ENCODE measurements around the gene KCNQ5. TPM values are rescaled to one million over a fixed set of nuclear protein-coding genes. Genes with fewer than 3 reads are reported as not detected.
A peak's percentile ranks its signal among the peaks of the same experiment; 100 is the strongest.
"Not testable (repeated sequence)": the region's sequence is repeated elsewhere in the genome, so short reads cannot be mapped to it uniquely, and the experiment has no call there.

KCNQ5 gene
- total RNA-seq (2012; rRNA removed): 2.3 and 3.3 TPM in 2 replicates

GRCh38 chr6:72621291-72622093, at the start of gene KCNQ5:
Gene KCNQ5, plus strand, starts transcription at chr6:72622064.
- Histone ChIP-seq H3K4me2 (ENCODE audit: low read length) (peak within 1 kb of the TSS; percentile 99), H3K4me3 (ENCODE audit: low read length) (peak within 1 kb of the TSS; percentile 90), H3K36me3 (ENCODE audit: insufficient read depth, low read length) (no peaks in the 10 kb centered on the region), H3K9me3 (replicated peaks; ENCODE audit: low read length) (no peaks in the 10 kb centered on the region), H3K27me3 (ENCODE audit: control insufficient read depth, insufficient read depth, low read length) (no peaks in the 10 kb centered on the region), H3K4me1 (ENCODE audit: control insufficient read depth, insufficient read depth, low read length) (peaks cover 24% of the 10 kb centered on the region), H3K9ac (ENCODE audit: low read depth, low read length) (peak within 1 kb of the TSS; percentile 84)

DNA sequence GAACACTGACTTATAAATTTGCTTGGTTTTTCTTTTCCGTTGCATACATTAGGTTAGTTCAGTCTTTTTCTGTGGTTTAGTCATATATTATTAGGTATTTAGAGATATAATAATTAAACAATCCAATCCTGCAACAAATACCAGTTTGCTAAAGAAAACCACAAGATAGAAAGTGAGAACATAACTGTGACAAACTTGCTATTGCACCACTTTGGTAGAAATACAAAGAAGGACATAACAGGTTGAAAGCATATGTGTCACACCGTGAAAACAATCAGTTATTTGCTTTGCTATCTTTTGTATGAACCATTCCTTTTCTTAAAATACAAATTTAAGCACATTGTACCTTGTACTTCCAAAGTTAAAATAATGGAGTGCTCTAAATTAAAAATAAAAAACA, 42.0 kb upstream of the KCNQ5 start:
- Histone ChIP-seq H3K9ac (ENCODE audit: low read depth, low read length) (peak overlapping the region; percentile 12), H3K4me3 (ENCODE audit: low read length) (no peak overlapping the region), H3K4me1 (ENCODE audit: control insufficient read depth, insufficient read depth, low read length) (peaks cover 9% of the 10 kb centered on the region), H3K27me3 (ENCODE audit: control insufficient read depth, insufficient read depth, low read length) (no peaks in the 10 kb centered on the region), H3K36me3 (ENCODE audit: insufficient read depth, low read length) (no peaks in the 10 kb centered on the region), H3K4me2 (ENCODE audit: low read length) (peak overlapping the region; percentile 27), H3K9me3 (replicated peaks; ENCODE audit: low read length) (no peaks in the 10 kb centered on the region)

DNA sequence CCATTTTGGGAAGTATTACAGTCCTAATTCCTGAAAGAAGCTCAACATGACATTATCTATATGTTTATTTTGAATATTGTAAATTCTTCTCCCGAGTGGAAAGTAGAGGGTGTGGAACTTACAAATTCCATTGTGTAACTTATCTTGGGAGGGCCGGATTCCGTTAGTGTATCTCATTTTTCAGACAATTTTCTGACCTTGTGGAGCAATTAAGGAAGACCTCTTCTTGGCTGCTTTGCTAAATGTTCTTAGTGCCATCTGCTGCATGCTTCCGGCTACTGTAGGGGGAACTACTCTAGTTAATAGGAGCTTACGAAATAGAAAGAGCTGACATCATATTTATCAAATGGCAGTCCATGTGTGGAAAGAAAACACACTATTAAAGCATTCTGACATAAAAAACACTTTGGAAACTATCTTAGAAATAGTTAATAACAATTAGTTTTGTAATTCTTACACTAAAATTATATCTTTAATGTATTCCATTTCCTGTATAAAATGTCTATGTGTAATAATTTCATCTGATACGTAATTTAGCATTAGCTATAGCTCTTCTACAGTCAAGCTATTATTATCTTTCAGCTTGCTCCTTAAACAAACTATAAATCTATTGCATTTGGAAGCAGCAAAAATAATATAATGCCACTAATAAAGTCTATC, 41.5 kb upstream of the KCNQ5 start:
- H3K9ac ChIP-seq (ENCODE audit: low read depth, low read length): peak overlapping the region; percentile 12
- H3K4me3 ChIP-seq (ENCODE audit: low read length): no peak overlapping the region
- H3K4me1 ChIP-seq (ENCODE audit: control insufficient read depth, insufficient read depth, low read length): peaks cover 9% of the 10 kb centered on the region
- no peaks in the 10 kb centered on the region for H3K27me3 ChIP-seq (ENCODE audit: control insufficient read depth, insufficient read depth, low read length)
- no peaks in the 10 kb centered on the region for H3K9me3 ChIP-seq (replicated peaks; ENCODE audit: low read length)
- H3K36me3 ChIP-seq (ENCODE audit: insufficient read depth, low read length): no peaks in the 10 kb centered on the region
- peak overlapping the region; percentile 27 for H3K4me2 ChIP-seq (ENCODE audit: low read length)

DNA sequence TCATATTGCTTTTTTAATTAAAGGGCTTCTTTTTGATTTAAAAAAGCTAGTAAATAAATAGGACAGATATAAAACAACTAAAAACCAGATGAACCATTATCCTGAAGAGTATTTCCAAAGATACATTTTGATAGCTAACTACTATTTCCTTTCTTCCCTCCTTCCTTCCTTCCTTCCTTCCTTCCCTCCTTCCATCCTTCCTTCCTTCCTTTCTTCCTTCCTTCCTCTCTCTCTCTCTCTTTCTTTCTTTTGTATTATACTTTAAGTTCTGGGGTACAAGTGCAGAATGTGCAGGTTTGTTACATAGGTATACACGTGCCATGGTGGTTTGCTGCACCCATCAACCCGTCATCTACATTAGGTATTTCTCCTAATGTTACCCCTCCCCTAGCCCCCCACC, 40.9 kb upstream of the KCNQ5 start:
- not testable (repeated sequence) for H3K36me3 ChIP-seq (ENCODE audit: insufficient read depth, low read length); H3K4me1 ChIP-seq (ENCODE audit: control insufficient read depth, insufficient read depth, low read length); H3K9ac ChIP-seq (ENCODE audit: low read depth, low read length); H3K4me3 ChIP-seq (ENCODE audit: low read length); H3K9me3 ChIP-seq (replicated peaks; ENCODE audit: low read length); H3K4me2 ChIP-seq (ENCODE audit: low read length); H3K27me3 ChIP-seq (ENCODE audit: control insufficient read depth, insufficient read depth, low read length)

DNA sequence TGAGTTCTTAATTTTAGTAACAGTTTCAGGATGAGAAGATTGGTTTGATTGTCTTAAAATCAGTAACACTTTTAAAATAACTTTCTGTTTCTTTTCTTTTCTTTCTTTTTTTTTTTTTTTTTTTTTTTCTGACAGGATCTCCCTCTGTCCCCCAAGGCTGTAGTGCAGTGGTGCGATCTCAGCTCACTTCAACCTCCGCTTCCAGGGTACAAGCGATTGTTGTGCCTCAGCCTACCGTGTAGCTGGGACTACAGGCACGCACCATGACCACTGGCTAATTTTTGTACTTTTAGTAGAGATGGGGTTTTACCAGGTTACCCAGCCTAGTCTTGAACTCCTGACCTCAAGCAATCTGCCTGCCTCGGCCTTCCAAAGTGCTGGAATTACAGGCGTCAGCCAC, 33.7 kb upstream of the KCNQ5 start:
- no peaks in the 10 kb centered on the region for H3K4me1 ChIP-seq (ENCODE audit: control insufficient read depth, insufficient read depth, low read length)
- no peaks in the 10 kb centered on the region for H3K27me3 ChIP-seq (ENCODE audit: control insufficient read depth, insufficient read depth, low read length)

GRCh38 chr6:72589096-72589495, 32.8 kb upstream of the KCNQ5 start:
- no peaks in the 10 kb centered on the region for H3K27me3 ChIP-seq (ENCODE audit: control insufficient read depth, insufficient read depth, low read length)
- no peaks in the 10 kb centered on the region for H3K36me3 ChIP-seq (ENCODE audit: insufficient read depth, low read length)
- H3K9ac ChIP-seq (ENCODE audit: low read depth, low read length): no peak overlapping the region
- H3K4me1 ChIP-seq (ENCODE audit: control insufficient read depth, insufficient read depth, low read length): no peaks in the 10 kb centered on the region
- H3K4me2 ChIP-seq (ENCODE audit: low read length): no peak overlapping the region
- no peak overlapping the region for H3K4me3 ChIP-seq (ENCODE audit: low read length)
- H3K9me3 ChIP-seq (replicated peaks; ENCODE audit: low read length): no peaks in the 10 kb centered on the region

More for the DNA sequence above, 33.7 kb upstream of the KCNQ5 start:
- H3K9ac ChIP-seq (ENCODE audit: low read depth, low read length): no peak overlapping the region
- no peak overlapping the region for H3K4me2 ChIP-seq (ENCODE audit: low read length)
- H3K9me3 ChIP-seq (replicated peaks; ENCODE audit: low read length): no peaks in the 10 kb centered on the region
- H3K36me3 ChIP-seq (ENCODE audit: insufficient read depth, low read length): no peaks in the 10 kb centered on the region
- no peak overlapping the region for H3K4me3 ChIP-seq (ENCODE audit: low read length)

GRCh38 chr6:72595812-72596211, 26.1 kb upstream of the KCNQ5 start:
- H3K4me3 ChIP-seq (ENCODE audit: low read length): no peak overlapping the region
- H3K9me3 ChIP-seq (replicated peaks; ENCODE audit: low read length): no peaks in the 10 kb centered on the region
- no peaks in the 10 kb centered on the region for H3K27me3 ChIP-seq (ENCODE audit: control insufficient read depth, insufficient read depth, low read length)
- H3K36me3 ChIP-seq (ENCODE audit: insufficient read depth, low read length): no peaks in the 10 kb centered on the region
- no peaks in the 10 kb centered on the region for H3K4me1 ChIP-seq (ENCODE audit: control insufficient read depth, insufficient read depth, low read length)
- H3K9ac ChIP-seq (ENCODE audit: low read depth, low read length): no peak overlapping the region
- H3K4me2 ChIP-seq (ENCODE audit: low read length): no peak overlapping the region

DNA sequence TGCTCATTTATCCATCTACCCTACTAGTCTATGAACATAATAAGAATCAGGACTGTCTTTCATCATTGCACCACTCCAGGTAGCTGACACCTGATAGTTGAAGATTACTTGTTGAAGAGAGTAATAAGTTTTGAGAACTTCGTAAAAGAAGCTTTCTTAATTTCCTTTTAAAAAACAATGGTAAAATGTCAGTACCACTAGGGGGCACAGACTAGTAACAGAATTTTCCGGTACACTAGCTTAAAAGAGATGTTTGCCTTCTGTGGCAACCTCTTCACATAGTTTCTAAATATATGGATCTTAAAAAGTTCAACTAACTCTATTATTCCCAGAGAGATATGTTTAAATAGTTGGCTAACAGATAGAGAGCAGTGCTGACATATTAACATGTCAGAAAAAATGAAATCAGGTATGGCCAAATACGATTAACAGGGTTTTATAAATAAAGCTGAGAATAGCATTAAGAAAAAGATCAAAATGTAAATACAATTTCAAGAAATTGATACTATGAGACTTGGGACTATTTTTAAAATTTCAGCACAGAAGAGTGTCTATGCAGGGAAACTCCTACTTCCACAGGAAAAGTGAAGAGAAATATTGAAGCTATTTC, 5.4 kb upstream of the KCNQ5 start:
- Histone ChIP-seq H3K27me3 (ENCODE audit: control insufficient read depth, insufficient read depth, low read length) (no peaks in the 10 kb centered on the region), H3K4me3 (ENCODE audit: low read length) (no peak overlapping the region), H3K9ac (ENCODE audit: low read depth, low read length) (no peak overlapping the region), H3K4me2 (ENCODE audit: low read length) (peak overlapping the region; percentile 26), H3K36me3 (ENCODE audit: insufficient read depth, low read length) (no peaks in the 10 kb centered on the region), H3K4me1 (ENCODE audit: control insufficient read depth, insufficient read depth, low read length) (peaks cover 19% of the 10 kb centered on the region), H3K9me3 (replicated peaks; ENCODE audit: low read length) (no peaks in the 10 kb centered on the region)

DNA sequence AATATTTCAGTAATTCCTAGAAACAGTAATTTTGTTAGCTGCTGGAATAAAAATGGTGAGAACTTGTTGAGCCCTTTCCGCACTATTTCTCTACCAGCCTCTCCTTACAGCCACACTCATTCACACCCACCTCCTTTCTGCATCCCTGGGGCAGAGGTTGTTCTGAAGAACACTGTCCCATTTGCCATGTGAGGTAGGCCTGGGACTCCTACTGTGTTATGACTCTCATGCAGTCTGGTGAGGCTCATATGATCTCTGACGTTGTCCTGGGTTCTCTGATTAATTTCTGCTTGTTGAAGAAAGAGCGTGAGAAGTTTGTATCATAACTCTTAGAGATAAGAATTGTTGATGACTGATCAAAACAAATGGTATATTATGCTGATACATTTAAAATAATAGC, 4.1 kb upstream of the KCNQ5 start:
- Histone ChIP-seq H3K27me3 (ENCODE audit: control insufficient read depth, insufficient read depth, low read length) (no peaks in the 10 kb centered on the region), H3K36me3 (ENCODE audit: insufficient read depth, low read length) (no peaks in the 10 kb centered on the region), H3K9ac (ENCODE audit: low read depth, low read length) (no peak overlapping the region)

GRCh38 chr6:72619883-72620696, 1.8 kb upstream of the KCNQ5 start:
- Histone ChIP-seq H3K27me3 (ENCODE audit: control insufficient read depth, insufficient read depth, low read length) (no peaks in the 10 kb centered on the region), H3K4me1 (ENCODE audit: control insufficient read depth, insufficient read depth, low read length) (peaks cover 24% of the 10 kb centered on the region), H3K9me3 (replicated peaks; ENCODE audit: low read length) (no peaks in the 10 kb centered on the region), H3K4me3 (ENCODE audit: low read length) (peak overlapping the region; percentile 90), H3K9ac (ENCODE audit: low read depth, low read length) (peak overlapping the region; percentile 84), H3K4me2 (ENCODE audit: low read length) (peak overlapping the region; percentile 99), H3K36me3 (ENCODE audit: insufficient read depth, low read length) (no peaks in the 10 kb centered on the region)

More for the DNA sequence above, 4.1 kb upstream of the KCNQ5 start:
- Histone ChIP-seq H3K9me3 (replicated peaks; ENCODE audit: low read length) (no peaks in the 10 kb centered on the region), H3K4me1 (ENCODE audit: control insufficient read depth, insufficient read depth, low read length) (peaks cover 21% of the 10 kb centered on the region), H3K4me3 (ENCODE audit: low read length) (no peak overlapping the region), H3K4me2 (ENCODE audit: low read length) (no peak overlapping the region)

DNA sequence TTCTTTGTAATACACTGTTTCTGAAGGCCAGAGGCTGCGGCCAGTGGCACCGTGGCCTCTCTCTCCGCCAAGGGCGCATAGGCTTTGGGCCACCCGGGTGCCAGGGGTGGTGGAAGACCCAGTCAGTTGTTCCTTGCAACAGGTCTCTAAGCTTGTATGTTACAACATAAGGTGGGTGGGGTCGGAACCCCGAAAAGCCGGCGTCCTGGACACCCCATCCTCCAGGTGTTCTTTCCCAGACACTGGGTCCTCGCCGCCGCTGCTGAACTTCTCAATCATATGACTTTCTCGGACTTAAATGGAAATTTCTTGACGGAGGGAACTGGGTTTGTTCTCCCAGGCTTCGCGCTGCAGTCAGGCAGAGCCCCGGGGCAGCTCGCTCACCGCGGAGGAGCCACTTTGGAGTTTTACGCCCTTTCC, 983 bp upstream of the KCNQ5 start:
- H3K36me3 ChIP-seq (ENCODE audit: insufficient read depth, low read length): no peaks in the 10 kb centered on the region
- H3K4me1 ChIP-seq (ENCODE audit: control insufficient read depth, insufficient read depth, low read length): peaks cover 24% of the 10 kb centered on the region
- H3K4me2 ChIP-seq (ENCODE audit: low read length): peak overlapping the region; percentile 99
- H3K9me3 ChIP-seq (replicated peaks; ENCODE audit: low read length): no peaks in the 10 kb centered on the region
- H3K27me3 ChIP-seq (ENCODE audit: control insufficient read depth, insufficient read depth, low read length): no peaks in the 10 kb centered on the region
- peak overlapping the region; percentile 90 for H3K4me3 ChIP-seq (ENCODE audit: low read length)
- peak overlapping the region; percentile 84 for H3K9ac ChIP-seq (ENCODE audit: low read depth, low read length)
